ENCODE results near the gene CYFIP1.
"Not testable (repeated sequence)": the region's sequence is repeated elsewhere in the genome, so short reads cannot be mapped to it uniquely, and the experiment has no call there.

The CYFIP1 gene

DNA sequence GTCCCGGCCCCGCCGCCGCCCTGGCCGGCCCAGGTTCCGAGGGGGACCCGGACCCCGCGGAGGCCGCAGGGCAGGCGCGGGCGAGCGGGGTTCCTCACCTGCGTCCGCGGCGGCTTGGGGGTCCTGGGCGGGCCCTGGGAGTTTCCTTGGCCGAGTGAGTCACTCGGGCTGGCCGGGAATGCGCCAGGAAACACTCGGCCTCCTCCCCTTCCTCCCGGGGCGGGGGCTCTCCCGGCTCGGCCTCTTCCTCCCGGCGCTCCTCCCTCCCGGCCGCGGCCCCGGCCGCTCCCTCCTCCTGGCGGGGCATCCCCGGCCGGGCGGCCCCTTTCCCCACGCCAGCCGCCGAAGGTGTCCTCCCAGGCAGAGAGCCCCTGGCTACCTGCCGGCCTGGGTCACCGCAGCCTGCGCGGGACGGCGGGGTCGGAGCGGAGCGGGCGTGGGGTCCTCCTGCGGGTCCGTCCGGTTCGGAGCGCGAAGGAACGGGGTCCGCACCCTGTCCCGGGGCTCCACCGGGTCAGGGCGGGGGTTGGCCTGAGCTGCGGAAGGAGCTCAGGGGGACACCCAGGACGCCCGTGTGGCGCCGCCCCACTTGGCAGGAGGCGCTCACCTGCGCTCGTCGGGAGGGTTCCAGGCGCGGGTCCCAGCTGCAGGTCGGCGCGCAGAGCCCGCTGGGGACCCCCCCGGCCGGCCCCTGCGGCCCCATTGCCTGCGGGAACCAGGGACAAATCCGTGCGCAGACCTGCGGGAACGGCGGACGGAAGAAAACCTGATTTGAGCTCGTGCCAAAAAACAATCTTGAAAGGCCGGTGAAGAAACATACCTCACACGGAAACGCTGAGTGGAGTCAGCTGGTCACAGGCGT, at the start of gene CYFIP1:
Gene CYFIP1 (minus strand): TSS at position 180 of the 862 bp plus-strand sequence. CDS start 33,083 bp downstream, outside the sequence.
- DNase-seq, result peak in 39 of 51 donors; percentile 12 to 72 (median 43)

- no peak for DNase-seq
These were observed 46.0 kb upstream of the CYFIP1 start for GRCh38 chr15:23026218-23026617.

GRCh38 chr15:23022156-23022555, 42.0 kb upstream of the CYFIP1 start:
- DNase-seq, result no peak

DNA sequence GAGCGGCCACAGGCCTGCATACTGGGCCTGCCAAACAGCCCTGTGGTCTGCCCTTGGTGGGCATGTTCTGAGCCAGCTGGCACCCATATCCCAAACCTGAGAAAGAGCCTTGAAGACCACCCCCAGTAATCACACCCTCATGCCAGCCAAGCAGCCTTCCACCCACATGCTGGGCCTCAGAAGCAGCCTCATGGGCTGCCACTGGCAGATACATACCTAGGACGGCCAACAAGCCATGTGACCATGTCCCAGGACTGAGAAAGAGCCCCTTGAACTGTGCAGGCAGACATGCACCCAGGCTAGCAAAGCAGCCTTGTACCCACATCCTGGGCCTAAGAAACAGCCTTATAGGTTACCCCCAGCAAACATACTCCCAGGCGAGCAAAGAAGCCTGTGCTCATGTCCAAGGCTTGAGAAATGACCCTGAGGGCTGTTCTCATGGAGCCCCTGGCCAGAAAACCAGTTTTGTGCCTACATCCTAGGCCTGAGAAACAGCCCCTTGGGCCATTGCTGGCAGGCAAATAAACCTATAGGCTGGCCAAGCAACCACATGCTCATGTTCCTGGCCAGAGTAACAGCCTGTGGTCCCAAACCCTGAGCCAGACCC, 34.3 kb upstream of the CYFIP1 start:
- no peak for DNase-seq

DNA sequence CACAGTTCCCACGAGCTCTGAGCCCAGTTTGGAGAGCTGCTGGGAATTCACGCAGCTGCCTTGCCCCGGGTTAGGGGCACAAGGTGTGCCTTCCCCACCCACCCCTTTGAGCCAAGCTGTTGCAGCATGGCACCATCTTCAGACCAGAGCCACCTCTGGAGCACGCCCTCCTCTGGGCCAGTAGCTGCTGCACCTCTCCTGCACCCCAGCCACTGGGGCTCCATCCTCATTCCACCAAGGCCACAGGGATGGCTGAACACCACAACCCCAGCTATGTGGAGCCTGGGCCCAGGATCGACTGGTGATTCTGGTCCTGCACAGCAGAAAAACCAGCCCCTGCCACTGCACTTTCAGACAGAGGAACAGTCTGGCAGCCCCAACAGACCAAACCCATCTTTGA, 33.5 kb upstream of the CYFIP1 start:
- no peak for DNase-seq

DNA sequence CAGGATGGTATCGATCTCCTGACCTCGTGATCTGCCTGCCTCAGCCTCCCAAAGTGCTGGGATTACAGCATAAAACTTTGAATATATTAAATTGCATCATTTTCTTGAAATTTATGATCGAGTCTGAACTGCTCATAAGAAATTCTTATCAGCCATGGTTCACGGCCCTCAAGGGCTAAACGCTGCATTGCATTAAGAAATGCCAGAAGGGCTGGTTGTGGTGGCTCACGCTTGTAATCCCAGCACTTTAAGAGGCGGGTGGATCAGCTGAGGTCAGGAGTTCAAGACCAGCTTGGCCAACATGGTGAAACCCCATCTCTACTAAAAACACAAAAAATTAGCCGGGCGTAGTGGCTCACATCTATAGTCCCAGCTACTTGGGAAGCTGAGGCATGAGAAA, 32.4 kb upstream of the CYFIP1 start:
- not testable (repeated sequence) for DNase-seq

- no peak for DNase-seq
These were observed 23.6 kb upstream of the CYFIP1 start for GRCh38 chr15:23003736-23004135.

GRCh38 chr15:23002920-23003319, 22.8 kb upstream of the CYFIP1 start:
- DNase-seq, result no peak

- DNase-seq, result no peak
These were observed 15.6 kb upstream of the CYFIP1 start for GRCh38 chr15:22995795-22996194.

DNA sequence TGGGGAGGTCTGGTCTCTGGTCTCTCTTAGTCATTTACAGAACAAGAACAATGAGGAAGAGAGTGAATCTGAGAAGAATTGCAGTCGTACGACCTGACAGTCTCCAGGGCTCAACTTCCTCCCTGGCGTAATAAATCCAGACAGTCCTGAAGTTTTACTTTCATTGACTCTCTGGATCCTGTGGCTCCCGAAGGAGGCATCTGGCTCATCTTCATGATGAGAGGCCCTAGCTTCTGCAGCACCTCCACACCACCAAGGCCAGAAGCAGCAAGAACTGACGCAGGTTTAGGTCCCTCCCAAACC, 11.8 kb upstream of the CYFIP1 start:
- DNase-seq, result no peak

DNA sequence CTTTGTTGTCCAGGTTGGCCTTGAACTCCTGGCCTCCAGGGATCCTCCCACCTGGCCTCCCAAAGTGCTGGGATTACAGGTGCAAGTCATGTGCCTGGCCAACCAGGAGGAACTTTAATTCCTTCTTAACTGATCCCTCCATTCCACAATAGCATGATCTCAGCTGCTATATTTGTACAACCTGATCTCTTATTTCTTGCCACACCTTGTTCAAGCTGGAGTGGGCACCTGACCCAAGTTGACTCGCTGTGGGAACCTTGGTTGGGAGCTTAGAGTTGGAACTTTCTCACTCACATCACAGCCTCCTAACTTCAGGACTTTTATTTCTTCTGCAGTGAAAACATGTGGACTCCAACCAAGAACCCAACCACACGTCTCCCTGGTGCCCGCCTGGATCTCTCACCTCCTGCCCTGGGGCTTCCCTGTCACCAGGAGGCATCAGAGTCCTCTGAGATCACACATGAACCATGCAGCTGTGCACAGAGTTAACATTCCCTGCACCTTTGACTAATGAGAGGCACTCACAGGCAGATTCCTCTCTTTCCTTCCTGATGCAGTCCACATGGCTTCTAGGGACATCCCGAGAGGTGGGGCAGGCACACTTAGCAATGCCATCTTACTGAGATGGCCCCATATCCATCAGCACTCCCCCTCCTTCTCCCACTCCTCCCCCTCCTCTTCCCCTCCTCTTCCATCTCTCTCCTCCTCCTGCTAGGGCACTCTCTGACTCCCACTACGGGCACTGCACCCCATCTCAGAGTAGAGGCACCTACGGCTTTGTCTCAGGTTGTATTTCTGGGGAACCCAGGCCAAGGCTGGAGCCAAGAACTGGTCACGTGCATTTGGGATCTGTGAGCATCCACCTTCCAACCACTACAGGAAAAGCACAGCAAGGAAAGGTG, 9.7 kb upstream of the CYFIP1 start:
- no peak for DNase-seq

- no peak for DNase-seq
These were observed 8.6 kb upstream of the CYFIP1 start for GRCh38 chr15:22988811-22989210.

DNA sequence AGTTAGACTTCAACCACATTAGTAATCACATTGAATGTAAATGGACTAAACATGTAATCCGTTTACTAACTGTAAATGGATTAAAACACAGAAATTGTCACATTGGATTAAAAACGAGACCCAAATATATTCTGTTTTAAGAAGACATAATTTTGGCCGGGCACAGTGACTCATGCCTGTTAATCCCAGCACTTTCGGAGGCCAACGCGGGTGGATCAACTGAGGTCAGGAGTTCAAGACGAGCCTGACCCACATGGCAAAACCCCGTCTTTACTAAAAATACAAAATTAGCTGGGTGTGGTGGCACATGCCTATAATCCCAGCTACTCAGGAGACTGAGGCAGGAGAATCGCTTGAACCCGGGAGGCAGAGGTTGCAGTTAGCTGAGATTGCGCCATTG, 1.8 kb upstream of the CYFIP1 start:
- DNase-seq, result not testable (repeated sequence)

DNA sequence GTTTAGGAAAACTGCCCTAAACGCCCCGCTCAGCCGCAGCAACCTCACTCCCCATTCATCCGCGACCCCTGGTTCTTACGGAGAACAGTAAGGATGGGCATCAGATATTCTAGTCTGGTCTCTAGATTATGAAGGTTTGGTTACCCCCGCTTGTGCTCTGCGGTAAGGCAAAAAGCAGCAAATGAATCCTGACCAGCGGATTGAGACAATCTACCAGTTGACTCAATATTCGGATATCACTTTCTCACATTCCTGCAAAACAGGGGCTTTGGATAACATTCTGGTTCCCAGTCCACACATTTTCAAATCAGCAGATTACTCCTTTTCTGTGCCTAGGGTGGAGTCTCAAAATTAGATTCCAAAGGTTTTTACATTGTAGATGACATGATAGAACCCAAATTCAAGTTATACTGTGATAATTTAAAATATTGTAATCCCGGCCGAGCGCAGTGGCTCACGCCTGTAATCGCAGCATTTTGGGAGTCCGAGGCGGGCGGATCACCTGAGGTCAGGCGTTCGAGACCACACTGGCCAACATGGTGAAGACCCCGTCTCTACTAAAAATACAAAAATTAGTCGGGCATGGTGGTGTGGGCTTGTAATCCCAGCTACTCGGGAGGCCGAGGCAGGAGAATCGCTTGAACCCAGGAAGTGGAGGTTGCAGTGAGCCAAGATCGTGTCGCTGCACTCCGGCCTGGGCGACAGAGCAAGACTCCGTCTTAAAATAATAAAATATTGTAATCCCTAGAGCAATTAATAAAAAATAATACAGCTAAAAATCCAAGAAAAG, 1.1 kb upstream of the CYFIP1 start:
- DNase-seq, result no peak

DNA sequence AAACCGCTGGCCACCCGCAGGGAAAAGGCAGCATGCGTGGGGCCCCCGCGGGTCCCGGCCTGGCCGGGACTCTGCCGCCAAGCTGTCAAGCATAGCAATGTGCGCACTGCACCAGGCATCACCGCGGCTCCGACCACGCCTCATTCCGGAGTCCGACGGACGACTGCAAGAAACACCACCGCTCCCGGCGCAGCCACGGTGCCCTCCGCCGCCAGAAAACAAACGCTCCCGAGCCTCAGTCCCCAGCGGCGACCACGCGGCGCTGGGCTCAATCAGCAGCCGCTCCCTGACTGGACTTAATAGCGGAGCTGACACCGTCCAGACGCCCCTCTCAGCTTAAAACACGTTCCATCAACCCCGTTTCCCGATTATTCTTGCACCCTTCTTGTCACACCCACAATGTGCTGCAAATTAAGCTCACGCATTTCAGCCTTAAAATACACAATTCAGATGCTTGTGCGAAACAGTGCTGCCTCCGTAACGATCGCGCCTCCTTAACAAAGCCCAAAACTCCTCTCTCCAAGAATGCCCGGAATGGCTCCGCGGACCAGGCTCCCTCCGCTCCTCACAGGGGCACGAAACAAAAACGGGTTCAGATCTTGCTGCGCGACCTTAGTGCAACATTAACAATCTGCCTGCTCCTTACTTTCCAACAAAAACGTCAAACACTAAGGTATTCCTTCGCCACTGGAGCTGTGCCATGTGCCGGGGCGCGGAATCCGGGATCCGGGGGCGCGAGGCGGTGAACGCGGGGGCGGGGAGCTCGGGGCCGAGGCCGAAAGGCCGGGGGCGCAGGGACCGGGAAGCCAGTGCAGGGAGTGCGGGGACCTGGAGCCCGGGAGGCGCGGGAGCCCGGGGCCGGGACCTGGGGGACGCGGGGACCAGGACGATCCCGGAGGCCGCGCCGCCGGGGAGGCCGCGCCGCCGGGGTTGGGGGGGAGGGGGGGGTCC, 655 bp downstream of the CYFIP1 start:
- peak in 7 of 51 donors; percentile 14 to 50 (median 30) for DNase-seq

DNA sequence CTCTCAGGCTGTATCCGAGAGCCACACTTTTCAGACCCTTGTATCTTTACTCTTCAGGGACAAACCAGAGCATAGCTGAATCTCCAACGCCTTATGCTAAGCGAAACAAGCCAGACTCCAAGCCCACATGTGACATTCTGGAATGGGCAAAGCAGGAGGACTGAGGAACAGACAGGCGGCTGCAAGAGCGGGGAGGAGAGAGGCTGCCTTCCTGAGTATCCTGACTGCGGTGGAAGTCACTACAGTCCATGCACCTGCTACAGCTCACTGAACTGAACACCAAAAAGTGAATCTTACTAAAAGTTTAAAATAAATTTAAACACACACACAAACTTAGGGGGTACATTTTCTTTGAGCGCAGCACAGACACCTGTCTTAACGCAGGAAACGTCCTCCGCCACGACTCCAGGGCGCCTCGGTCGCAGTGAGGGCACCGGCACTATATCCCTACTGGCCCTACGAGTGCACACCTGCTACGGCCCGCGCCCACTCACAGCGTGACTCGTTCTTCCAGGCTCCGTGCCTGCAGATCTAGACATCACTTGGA, 1.4 kb downstream of the CYFIP1 start:
- no peak for DNase-seq

GRCh38 chr15:22974745-22975144, 5.4 kb downstream of the CYFIP1 start:
- DNase-seq, result no peak

- DNase-seq, result no peak
These were observed 6.2 kb downstream of the CYFIP1 start for GRCh38 chr15:22973987-22974386.

- no peak for DNase-seq
These were observed 6.9 kb downstream of the CYFIP1 start for GRCh38 chr15:22973286-22973685.

DNA sequence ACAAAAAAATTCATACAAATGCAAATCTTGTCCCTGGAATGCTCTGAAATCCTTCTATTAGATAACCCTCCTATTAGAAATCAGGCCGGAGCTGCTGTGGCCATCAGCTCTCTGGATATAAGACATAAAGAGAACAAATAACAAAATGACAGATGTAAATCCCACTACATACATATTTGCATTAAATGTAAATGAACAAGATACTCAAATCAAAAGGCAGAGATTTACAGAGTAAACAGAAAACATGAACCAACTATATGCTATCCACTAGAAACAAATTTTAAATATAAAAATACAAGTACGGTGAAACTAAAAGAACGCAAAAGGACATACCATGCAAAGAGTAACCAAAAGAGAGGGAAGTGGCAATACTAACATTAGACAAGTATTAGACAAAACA, 10.7 kb downstream of the CYFIP1 start:
- DNase-seq, result no peak

Measured in hypothalamus (tissue), 51 donors.